ENCODE data around the gene IL10RA.

The IL10RA gene

GRCh38 chr11:118010738-118011461 is 24.7 kb downstream of the IL10RA start:
- peak; percentile 82 for DNase-seq (ENCODE audit: low spot score)

GRCh38 chr11:118012083-118012669 is 26.0 kb downstream of the IL10RA start:
- no peak for TF ChIP-seq CTCF (IDR thresholded peaks at IDR 0.05; ENCODE audit: extremely low read depth, missing control alignments)
- no peak for DNase-seq (ENCODE audit: low spot score)

More at GRCh38 chr11:118010738-118011461, 24.7 kb downstream of the IL10RA start:
- no peak for TF ChIP-seq CTCF (IDR thresholded peaks at IDR 0.05; ENCODE audit: extremely low read depth, missing control alignments)

DNA sequence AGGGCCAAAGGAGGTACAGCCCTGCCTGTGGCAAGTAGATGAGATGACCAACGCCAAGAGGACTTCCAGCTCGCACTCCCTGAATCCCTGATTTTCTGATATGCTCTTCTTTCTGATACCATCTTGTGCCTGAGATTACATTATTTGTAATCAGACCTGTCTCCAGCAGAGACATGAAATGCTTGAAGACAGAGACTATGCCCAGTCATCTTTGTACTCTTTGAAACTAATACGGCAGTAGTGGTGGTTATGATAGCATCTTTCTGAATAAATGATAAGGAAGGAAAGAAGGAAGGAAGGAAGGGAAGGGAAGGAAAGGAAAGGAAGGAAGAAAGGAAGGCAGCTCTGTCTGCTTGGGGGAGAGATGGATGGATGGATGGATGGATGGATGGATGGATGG is 27.8 kb downstream of the IL10RA start:
- no peak for TF ChIP-seq CTCF (IDR thresholded peaks at IDR 0.05; ENCODE audit: extremely low read depth, missing control alignments)
- DNase-seq (ENCODE audit: low spot score) = no peak

GRCh38 chr11:118015385-118015841 is 29.2 kb downstream of the IL10RA start:
- no peak for DNase-seq (ENCODE audit: low spot score)
- TF ChIP-seq CTCF (IDR thresholded peaks at IDR 0.05; ENCODE audit: extremely low read depth, missing control alignments) = no peak

- DNase-seq (ENCODE audit: low spot score) = no peak
- TF ChIP-seq CTCF (IDR thresholded peaks at IDR 0.05; ENCODE audit: extremely low read depth, missing control alignments) = no peak
Observed at GRCh38 chr11:118016104-118016503, 29.9 kb downstream of the IL10RA start.

DNA sequence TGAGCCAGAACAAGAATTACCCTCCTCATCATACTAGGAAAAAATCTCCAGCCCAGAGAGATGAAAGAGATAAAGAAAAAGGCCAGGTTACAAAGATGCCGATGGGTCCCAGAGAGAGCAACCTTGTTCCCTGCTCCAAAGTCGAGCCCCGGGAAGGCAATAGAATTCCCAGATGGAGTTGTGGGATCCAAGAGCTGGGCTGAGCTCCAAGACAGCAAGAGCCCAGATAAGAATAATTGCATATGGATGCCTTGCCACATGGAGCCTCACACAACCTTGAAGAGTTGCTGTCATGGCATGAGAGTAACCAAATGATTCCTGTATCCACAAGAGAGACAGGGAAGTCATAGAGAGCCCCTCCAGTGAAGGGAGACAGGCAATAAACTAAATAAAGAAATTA is 30.9 kb downstream of the IL10RA start:
- DNase-seq (ENCODE audit: low spot score) = no peak
- TF ChIP-seq CTCF (IDR thresholded peaks at IDR 0.05; ENCODE audit: extremely low read depth, missing control alignments) = no peak

- TF ChIP-seq CTCF (IDR thresholded peaks at IDR 0.05; ENCODE audit: extremely low read depth, missing control alignments) = no peak
- no peak for DNase-seq (ENCODE audit: low spot score)
Observed at GRCh38 chr11:118017631-118018315, 31.6 kb downstream of the IL10RA start.

Data from GM20000 (cell line).